Measurements from ENCODE around the gene DCP1B. TPM values are rescaled to one million over a fixed set of nuclear protein-coding genes. Genes with fewer than 3 reads are reported as not detected.

Gene DCP1B
- total and polyA plus RNA-seq, 11 donors = 1.3 to 5.7 (median 2.4) TPM

DNA sequence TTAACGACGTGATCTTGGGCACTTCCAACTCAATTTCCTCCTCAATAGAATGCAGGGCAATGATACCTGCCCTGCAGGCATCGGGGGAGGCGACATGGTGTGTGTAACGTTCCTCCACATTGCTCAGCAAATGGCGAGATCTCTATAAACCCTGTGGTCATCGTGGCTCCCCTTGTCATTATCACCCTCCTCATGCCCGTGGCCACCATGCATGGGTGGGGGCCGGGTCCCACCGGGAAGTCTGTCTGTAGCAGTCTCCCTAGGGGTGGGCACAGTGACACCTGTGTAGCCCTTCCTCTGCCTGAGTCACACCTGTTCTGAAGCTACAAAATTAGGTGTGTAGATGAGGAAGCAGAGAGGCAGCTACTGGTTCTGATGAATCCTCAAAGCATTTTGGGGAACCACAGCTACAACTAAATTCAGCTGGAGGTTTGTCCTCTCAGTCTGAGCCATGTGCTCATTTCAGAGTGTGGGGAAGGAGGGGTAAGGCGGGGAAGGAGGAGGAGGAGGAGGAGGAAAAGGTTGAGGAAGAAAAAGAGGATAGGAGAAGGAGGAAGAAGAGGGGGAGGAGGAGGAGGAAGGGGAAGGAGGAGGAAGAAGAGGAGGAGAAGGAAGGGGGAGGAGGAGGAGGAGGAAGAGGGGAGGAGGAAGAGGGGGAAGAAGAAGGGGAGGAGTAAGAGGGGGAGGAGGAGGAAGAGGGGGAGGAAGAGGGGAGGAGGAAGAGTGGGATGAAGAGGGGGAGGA is 74.8 kb downstream of the DCP1B start:
- H3K4me3 ChIP-seq = no peak overlapping the region
- no peaks in the 10 kb centered on the region for H3K36me3 ChIP-seq
- peaks cover 0 to 15% (median 0%) of the 10 kb centered on the region in 9 donors for H3K27me3 ChIP-seq
- WGBS, 4 donors = 87 to 90% (median 89%) methylated on average over 11 of the region's 11 CpGs
- no peak for TF ChIP-seq POLR2A (IDR thresholded peaks at IDR 0.05)
- TF ChIP-seq, protein P1, sequence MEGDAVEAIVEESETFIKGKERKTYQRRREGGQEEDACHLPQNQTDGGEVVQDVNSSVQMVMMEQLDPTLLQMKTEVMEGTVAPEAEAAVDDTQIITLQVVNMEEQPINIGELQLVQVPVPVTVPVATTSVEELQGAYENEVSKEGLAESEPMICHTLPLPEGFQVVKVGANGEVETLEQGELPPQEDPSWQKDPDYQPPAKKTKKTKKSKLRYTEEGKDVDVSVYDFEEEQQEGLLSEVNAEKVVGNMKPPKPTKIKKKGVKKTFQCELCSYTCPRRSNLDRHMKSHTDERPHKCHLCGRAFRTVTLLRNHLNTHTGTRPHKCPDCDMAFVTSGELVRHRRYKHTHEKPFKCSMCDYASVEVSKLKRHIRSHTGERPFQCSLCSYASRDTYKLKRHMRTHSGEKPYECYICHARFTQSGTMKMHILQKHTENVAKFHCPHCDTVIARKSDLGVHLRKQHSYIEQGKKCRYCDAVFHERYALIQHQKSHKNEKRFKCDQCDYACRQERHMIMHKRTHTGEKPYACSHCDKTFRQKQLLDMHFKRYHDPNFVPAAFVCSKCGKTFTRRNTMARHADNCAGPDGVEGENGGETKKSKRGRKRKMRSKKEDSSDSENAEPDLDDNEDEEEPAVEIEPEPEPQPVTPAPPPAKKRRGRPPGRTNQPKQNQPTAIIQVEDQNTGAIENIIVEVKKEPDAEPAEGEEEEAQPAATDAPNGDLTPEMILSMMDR (IDR thresholded peaks at IDR 0.05) = no peak
- H3K27ac ChIP-seq = no peak overlapping the region
- H3K4me1 ChIP-seq = peaks cover 0 to 64% (median 20%) of the 10 kb centered on the region in 12 donors
- no peaks in the 10 kb centered on the region for H3K9me3 ChIP-seq
- intact Hi-C loops (cut with DNase I) = loop anchor here in 1 of 10 donors (5.0 kb wide), 1 partner anchor 117 kb away; no protein-coding TSS in a partner anchor
- ATAC-seq = no peak
- no peak for DNase-seq

DNA sequence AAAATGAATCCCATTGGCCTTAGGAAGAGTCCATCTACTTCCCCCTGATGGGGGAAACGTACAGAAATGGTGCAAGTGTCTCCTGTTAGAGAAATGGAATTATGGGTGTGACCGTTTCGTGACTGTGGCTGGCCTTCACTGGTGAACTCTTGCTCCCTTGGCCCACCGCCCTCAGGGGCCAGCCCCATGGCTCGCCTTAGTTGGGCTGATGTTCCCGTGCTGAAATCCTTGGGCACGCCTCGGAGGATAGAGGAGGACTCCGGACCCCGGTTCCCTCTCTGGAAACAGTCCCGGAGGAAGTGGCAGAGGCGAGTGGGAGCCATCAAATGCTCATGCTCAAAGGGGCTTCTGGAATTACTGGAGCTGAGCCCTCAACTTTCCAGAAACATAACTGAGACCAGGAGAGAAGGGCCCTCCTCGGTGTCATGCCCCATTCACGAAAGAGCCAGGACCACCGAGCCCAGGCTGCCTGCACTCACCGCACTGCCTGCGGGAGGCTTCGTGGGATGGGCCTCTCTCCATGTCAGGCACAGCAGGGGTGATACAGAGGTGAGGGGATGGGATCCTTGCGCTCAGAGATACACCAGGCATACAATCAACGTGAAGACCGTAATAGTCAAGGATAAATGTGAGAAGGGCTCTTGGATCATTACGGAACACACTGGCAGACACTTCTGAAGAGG is 75.7 kb downstream of the DCP1B start:
- intact Hi-C loops (cut with DNase I) = loop anchor here in 1 of 10 donors (5.0 kb wide), 1 partner anchor 116 kb away; no protein-coding TSS in a partner anchor
- Histone ChIP-seq H3K4me1 (peaks cover 0 to 60% (median 20%) of the 10 kb centered on the region in 12 donors), H3K27ac (peak overlapping the region in 6 of 12 donors; percentile 13 to 60 (median 46)), H3K36me3 (no peaks in the 10 kb centered on the region), H3K9me3 (no peaks in the 10 kb centered on the region), H3K27me3 (peaks cover 0 to 15% (median 0%) of the 10 kb centered on the region in 9 donors), H3K4me3 (no peak overlapping the region)
- 83 to 93% (median 87%) methylated on average over 21 to 22 of the region's 22 CpGs for WGBS, 4 donors
- ATAC-seq (no peak), DNase-seq (no peak)
- TF ChIP-seq, protein P1 (IDR thresholded peaks at IDR 0.05) = no peak
- TF ChIP-seq POLR2A (IDR thresholded peaks at IDR 0.05) = no peak

DNA sequence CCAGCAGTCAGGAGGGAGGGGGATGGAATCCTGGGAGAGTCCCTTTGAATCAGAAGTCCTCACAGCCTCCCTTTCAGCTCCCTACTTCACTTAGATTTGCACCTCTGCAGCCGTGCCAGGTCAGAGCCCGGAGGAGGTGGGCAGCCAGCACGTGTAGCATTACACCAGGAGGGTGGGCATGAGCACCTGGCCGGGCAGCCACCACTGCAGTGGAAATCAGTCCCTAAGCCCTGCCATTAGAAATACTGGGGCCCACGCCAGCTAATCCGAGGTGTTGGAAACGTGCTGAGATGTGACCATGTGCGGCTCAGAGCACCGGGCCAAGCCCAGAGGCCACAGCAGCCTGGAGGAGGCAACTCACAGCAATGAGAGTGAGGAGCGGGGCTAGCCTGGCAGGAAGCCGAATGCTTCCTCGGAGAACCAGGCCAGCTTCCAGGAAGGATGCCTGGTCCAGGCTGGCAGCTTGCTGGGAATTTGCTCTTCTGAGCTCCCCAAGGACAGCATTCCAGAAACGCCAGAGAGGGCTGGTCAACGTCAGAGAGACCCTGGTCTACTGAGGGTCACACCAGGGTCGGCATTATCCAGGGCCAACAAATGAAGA is 76.4 kb downstream of the DCP1B start:
- DNase-seq = peak; percentile 72 to 92 (median 84)
- Histone ChIP-seq H3K4me3 (no peak overlapping the region), H3K36me3 (no peaks in the 10 kb centered on the region), H3K4me1 (peaks cover 0 to 54% (median 20%) of the 10 kb centered on the region in 12 donors), H3K9me3 (no peaks in the 10 kb centered on the region), H3K27me3 (peaks cover 0 to 17% (median 0%) of the 10 kb centered on the region in 9 donors), H3K27ac (peak overlapping the region in 6 of 12 donors; percentile 13 to 60 (median 46))
- 25 to 39% (median 35%) methylated on average over 13 to 15 of the region's 15 CpGs for WGBS, 4 donors
- no peak for TF ChIP-seq POLR2A (IDR thresholded peaks at IDR 0.05)
- TF ChIP-seq, protein P1 (IDR thresholded peaks at IDR 0.05) = no peak
- intact Hi-C loops (cut with DNase I) = loop anchor here in 1 of 10 donors (5.0 kb wide), 1 partner anchor 116 kb away; no protein-coding TSS in a partner anchor
- peak; percentile 76 to 81 (median 78) for ATAC-seq
